GM12878 (cell line): Measurements from ENCODE around the gene GOLPH3. TPM values are rescaled to one million over a fixed set of nuclear protein-coding genes. Genes with fewer than 3 reads are reported as not detected.

Experiments used
- ATAC-seq: fragments of 200-7000 bp; cut with Tn5 transposase; 3 replicates; pipeline ENCODE4 v1.9.1; 2020; ENCODE audit warnings: mild to moderate bottlenecking, moderate library complexity
- BruUV-seq: library from RNA; stranded (reverse); fragments of 400-500 nt; replicated peaks from 2 replicates; lab custom pipeline; 2021; lab: Mats Ljungman, UMichigan
- CTCF ChIA-PET: fragments of 300-600 bp; sonication (Branson Sonifier 250); formaldehyde crosslinking; extraction: SDS; loops from one replicate; lab custom pipeline; 2021; ENCODE audit warnings: inconsistent platforms; lab: Yijun Ruan, JAX
- POLR2A ChIA-PET: fragments of 350-600 bp; formaldehyde crosslinking; extraction: SDS; loops from one replicate; lab custom pipeline; 2021; ENCODE audit warnings: inconsistent platforms; lab: Charles Lee
- RAD21 ChIA-PET: fragments of 300-600 bp; sonication (Branson Sonifier 250); formaldehyde crosslinking; loops from one replicate; lab custom pipeline; 2023; ENCODE audit warnings: antibody characterized with exemption; ENCODE audit not compliant: unreplicated experiment; lab: Charles Lee
- SMC1A ChIA-PET: fragments of 300-600 bp; sonication (Branson Sonifier 250); formaldehyde crosslinking; loops from one replicate; lab custom pipeline; 2023; ENCODE audit not compliant: unreplicated experiment, uncharacterized antibody; lab: Charles Lee
- DNase-seq: peaks from one replicate; pipeline ENCODE4 v3.0.0-alpha.2; 2011; ENCODE audit warnings: low read depth, low spot score
- FAIRE-seq: peaks from 3 replicates; lab custom pipeline; 2011; peaks lifted over from hg19 to GRCh38; lab: Jason Lieb, UNC
- H2AFZ ChIP-seq: 2 replicates; pipeline ENCODE4 v1.6.0; 2011; ENCODE audit warnings: low read depth, low read length, control low read depth; ENCODE audit not compliant: control insufficient read depth
- H3K27ac ChIP-seq: 2 replicates; pipeline ENCODE4 v1.5.1; 2011; ENCODE audit warnings: control low read depth; ENCODE audit not compliant: control insufficient read depth, insufficient read depth
- H3K27me3 ChIP-seq, 2 experiments: replicated peaks in 1 of 2; 2 replicates each; pipeline versions ENCODE4 v1.6.0 to v1.6.1; 2011; ENCODE audit warnings: low read length in 1 of 2; ENCODE audit not compliant: control insufficient read depth in 2 of 2, insufficient read depth in 2 of 2
- H3K36me3 ChIP-seq, 2 experiments: 2 replicates each; pipeline ENCODE4 v1.5.1; 2011; ENCODE audit warnings: low read length in 1 of 2; ENCODE audit not compliant: control insufficient read depth in 2 of 2, insufficient read depth in 2 of 2
- H3K4me1 ChIP-seq: 2 replicates; pipeline ENCODE4 v1.6.1; 2011; ENCODE audit warnings: mild to moderate bottlenecking, low read length, moderate library complexity, mixed read lengths; ENCODE audit not compliant: control insufficient read depth, insufficient read depth
- H3K4me2 ChIP-seq: 2 replicates; pipeline ENCODE4 v1.6.0; 2011; ENCODE audit warnings: control low read depth; ENCODE audit not compliant: control insufficient read depth, insufficient read depth
- H3K4me3 ChIP-seq: fragments of 200-600 bp; sonication (generic); 2 replicates; pipeline ENCODE4 v1.5.1; 2016
- H3K79me2 ChIP-seq: 2 replicates; pipeline ENCODE4 v1.6.0; 2011; ENCODE audit warnings: low read length; ENCODE audit not compliant: control insufficient read depth, insufficient read depth
- H3K9ac ChIP-seq: 2 replicates; pipeline ENCODE4 v1.8.0; 2011; ENCODE audit warnings: low read length, control low read depth, mixed read lengths; ENCODE audit not compliant: control insufficient read depth, insufficient read depth
- H3K9me3 ChIP-seq: replicated peaks from 3 replicates; pipeline ENCODE4 v1.5.1; 2011; ENCODE audit warnings: mild to moderate bottlenecking, low read length; ENCODE audit not compliant: control insufficient read depth, insufficient read depth
- H4K20me1 ChIP-seq: 2 replicates; pipeline ENCODE4 v1.6.0; 2011; ENCODE audit not compliant: control insufficient read depth, insufficient read depth
- ATF7 ChIP-seq: fragments of 450-650 bp; IDR thresholded peaks from 2 replicates; pipeline ENCODE4 v1.6.1; 2016; ENCODE audit warnings: low read depth, mild to moderate bottlenecking
- BACH1 ChIP-seq: fragments of 450-650 bp; IDR thresholded peaks from 2 replicates; pipeline ENCODE4 v1.6.1; 2017; ENCODE audit warnings: mild to moderate bottlenecking, borderline replicate concordance
- CHD4 ChIP-seq: fragments of 200-600 bp; sonication (generic); IDR thresholded peaks from 2 replicates; pipeline ENCODE4 v1.6.1; 2016; ENCODE audit warnings: mild to moderate bottlenecking
- EP300 ChIP-seq, 2 experiments: fragments of 150-350 bp in 1 of 2; IDR thresholded peaks; 2 replicates each; pipeline ENCODE4 v1.6.1; 2011 to 2012; ENCODE audit warnings: low read depth in 2 of 2, low read length in 2 of 2, borderline replicate concordance in 1 of 2, improper control_type of control experiment in 1 of 2, inconsistent platforms in 1 of 2; ENCODE audit not compliant: control insufficient read depth in 1 of 2
- LARP7 ChIP-seq: fragments of 450-650 bp; IDR thresholded peaks from 2 replicates; pipeline ENCODE4 v1.6.1; 2017; ENCODE audit warnings: mild to moderate bottlenecking
- MTA2 ChIP-seq: fragments of 450-650 bp; IDR thresholded peaks from 2 replicates; pipeline ENCODE4 v1.6.1; 2016; ENCODE audit warnings: low read depth, mild to moderate bottlenecking, moderate library complexity
- MXI1 ChIP-seq: fragments of 150-350 bp; IDR thresholded peaks from 2 replicates; pipeline ENCODE4 v1.6.1; 2011; ENCODE audit warnings: low read depth, mild to moderate bottlenecking, inconsistent platforms, low read length, improper control_type of control experiment
- POLR2AphosphoS5 ChIP-seq: IDR thresholded peaks from 2 replicates; pipeline ENCODE4 v1.6.1; 2011; ENCODE audit warnings: mild to moderate bottlenecking, low read length, inconsistent platforms
- SIX5 ChIP-seq: IDR thresholded peaks from 2 replicates; pipeline ENCODE4 v1.6.1; 2011; ENCODE audit warnings: mild to moderate bottlenecking, low read depth, low read length, moderate library complexity; ENCODE audit not compliant: severe bottlenecking
- SREBF1 ChIP-seq: IDR thresholded peaks from 2 replicates; pipeline ENCODE4 v1.6.1; 2012; ENCODE audit warnings: mild to moderate bottlenecking, low read length
- STAT1 ChIP-seq: fragments of 450-650 bp; conservative IDR thresholded peaks from 2 replicates; pipeline ENCODE4 v1.6.1; 2014; ENCODE audit warnings: antibody characterized with exemption, mild to moderate bottlenecking
- TCF7 ChIP-seq: IDR thresholded peaks from 2 replicates; pipeline ENCODE4 v1.6.1; 2014; ENCODE audit warnings: antibody characterized with exemption, borderline replicate concordance
- WGBS: methylation state at CpG from one replicate; pipeline ENCODE4 v1.1.6; 2016; ENCODE audit warnings: low lambda C conversion rate; ENCODE audit not compliant: insufficient replicate concordance, insufficient coverage; ENCODE audit errors: missing lambda C conversion rate; 5-methylcytosine and 5-hydroxymethylcytosine counted together
- in situ Hi-C: fragments of 300-500 bp; cut with MboI; formaldehyde crosslinking; loops from 9 replicates; pipeline ENCODE4 v1.14.3; 2018; ENCODE audit warnings: mixed read lengths
- intact Hi-C: fragments of 100-400 bp; cut with micrococcal nuclease; formaldehyde crosslinking; loops from one replicate; pipeline ENCODE4 v1.14.2; 2022; ENCODE audit not compliant: unreplicated experiment
- polyA plus RNA-seq, 11 experiments: library from polyadenylated mRNA; depleted of rRNA in 4 of 11; unstranded in 6 of 11; stranded (reverse) in 5 of 11; fragments of >200 nt; fragmentation: Nextera tagmentation in 4 of 11; fragmentation: Illumina TruSeq in 1 of 11; extraction: Ambion mirVana in 4 of 11; extraction: Trizol in 1 of 11; gene quantifications; 1 replicate in 1 of 11; 2 replicates in 10 of 11; pipeline versions ENCODE4 v1.2.1 to v1.2.3, GENCODE V29; 2011 to 2016; ENCODE audit warnings: inconsistent platforms in 2 of 11, missing spikeins in 2 of 11, low read depth in 1 of 11
- total RNA-seq, 4 experiments: library from RNA; depleted of rRNA in 3 of 4; stranded (reverse); fragments of >200 nt in 3 of 4; fragmentation: Illumina TruSeq in 1 of 4; extraction: Trizol in 1 of 4; gene quantifications; 2 replicates each; pipeline versions ENCODE4 v1.2.1 to v1.2.3, GENCODE V29; 2013 to 2021
- TF ChIP-seq, protein P1 (sequence below): IDR thresholded peaks from 2 replicates; pipeline ENCODE4 v1.6.1; 2011; ENCODE audit warnings: low read depth, mild to moderate bottlenecking, low read length, moderate library complexity, borderline replicate concordance; ENCODE audit errors: extremely low read depth
- TF ChIP-seq, protein P2 (sequence below): IDR thresholded peaks from 2 replicates; pipeline ENCODE4 v1.6.1; 2011; ENCODE audit warnings: borderline replicate concordance, low read depth, mild to moderate bottlenecking, moderate library complexity, low read length; ENCODE audit not compliant: insufficient read depth, poor library complexity, severe bottlenecking
- TF ChIP-seq, protein P3 (sequence below): IDR thresholded peaks from 2 replicates; pipeline ENCODE4 v1.6.1; 2012; ENCODE audit warnings: improper control_type of control experiment, low read depth, low read length; ENCODE audit not compliant: insufficient replicate concordance
- TF ChIP-seq, protein P4 (sequence below): IDR thresholded peaks from 2 replicates; pipeline ENCODE4 v1.6.1; 2012; ENCODE audit warnings: low read depth, low read length, improper control_type of control experiment

The GOLPH3 gene
- total and polyA plus RNA-seq, 10 of the 15 experiments (the other 5 are each of a cell fraction or from before 2014, with no cell fraction given) = 14.0 to 79.7 (median 43.2) TPM

DNA sequence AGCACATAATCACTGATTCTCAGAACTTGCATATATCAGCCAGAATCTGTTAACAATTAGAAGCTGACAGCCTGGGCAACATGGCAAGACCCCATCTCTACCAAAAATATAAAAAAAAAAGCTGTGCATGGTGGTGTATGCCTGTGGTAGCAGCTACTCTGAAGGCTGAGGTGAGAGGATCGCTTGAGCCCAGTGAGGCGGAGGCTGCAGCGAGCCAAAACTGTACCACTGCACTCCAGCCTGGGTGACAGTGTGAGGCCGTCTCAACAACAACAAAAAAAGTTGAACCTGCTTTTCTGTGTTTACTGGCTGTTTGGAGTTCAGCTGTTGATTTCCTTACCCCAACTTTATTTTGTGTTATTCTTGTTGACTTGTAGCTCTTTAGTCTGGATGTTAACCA is 66.8 kb downstream of the GOLPH3 start (continued):
- TF ChIP-seq ATF7 = no peak
- no peak for TF ChIP-seq MXI1
- TF ChIP-seq SIX5 = no peak
- no peak for TF ChIP-seq POLR2AphosphoS5
- no peak for TF ChIP-seq STAT1
- TF ChIP-seq MTA2 = no peak
- TF ChIP-seq EP300 (IDR thresholded peaks at IDR 0.05; ENCODE audit: borderline replicate concordance in 1 of 2, control insufficient read depth in 1 of 2, low read depth in 2 of 2, low read length in 2 of 2) = no peak
- TF ChIP-seq, protein P1, sequence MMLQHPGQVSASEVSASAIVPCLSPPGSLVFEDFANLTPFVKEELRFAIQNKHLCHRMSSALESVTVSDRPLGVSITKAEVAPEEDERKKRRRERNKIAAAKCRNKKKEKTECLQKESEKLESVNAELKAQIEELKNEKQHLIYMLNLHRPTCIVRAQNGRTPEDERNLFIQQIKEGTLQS = no peak
- TF ChIP-seq, all 136 proteins: peak for 0

DNA sequence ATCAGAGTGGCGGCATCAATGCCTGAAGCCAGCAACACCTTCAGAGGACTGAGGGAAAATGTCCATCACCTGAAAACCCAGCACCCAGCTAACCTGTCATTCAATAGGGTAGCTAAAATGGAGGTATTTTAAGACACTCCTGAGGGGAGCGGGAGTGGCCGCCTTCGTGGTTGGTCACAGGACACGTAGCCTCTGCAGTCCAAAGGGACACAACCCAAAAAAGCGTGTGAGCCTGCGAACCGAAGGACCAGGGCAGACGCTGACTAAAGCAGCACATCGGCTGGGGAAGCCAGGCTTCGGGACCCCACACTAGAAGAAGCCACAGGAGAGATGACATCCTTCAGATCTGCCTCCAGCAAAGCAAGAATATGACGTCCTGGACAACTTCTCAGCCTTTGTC is 70.6 kb downstream of the GOLPH3 start:
- Histone ChIP-seq H3K27ac (no peak overlapping the region), H3K9me3 (no peaks in the 10 kb centered on the region), H3K9ac (no peak overlapping the region), H3K36me3 (peaks cover 7 to 28% of the 10 kb centered on the region in 2 experiments), H3K27me3 (no peaks in the 10 kb centered on the region), H2AFZ (no peak overlapping the region), H3K4me1 (no peaks in the 10 kb centered on the region), H4K20me1 (no peaks in the 10 kb centered on the region), H3K79me2 (no peaks in the 10 kb centered on the region), H3K4me3 (no peak overlapping the region), H3K4me2 (no peak overlapping the region)
- ATAC-seq (no peak), DNase-seq (no peak), FAIRE-seq (no peak)
- BruUV-seq = no TSS peak
- CTCF ChIA-PET = no interaction called here
- 99% methylated on average over 12 of the region's 12 CpGs for WGBS
- intact Hi-C loops (no loop called here), in situ Hi-C loops (no loop called here)
- SMC1A ChIA-PET = no interaction called here
- RAD21 ChIA-PET = no interaction called here
- POLR2A ChIA-PET = no interaction called here
- TF ChIP-seq, protein P2, sequence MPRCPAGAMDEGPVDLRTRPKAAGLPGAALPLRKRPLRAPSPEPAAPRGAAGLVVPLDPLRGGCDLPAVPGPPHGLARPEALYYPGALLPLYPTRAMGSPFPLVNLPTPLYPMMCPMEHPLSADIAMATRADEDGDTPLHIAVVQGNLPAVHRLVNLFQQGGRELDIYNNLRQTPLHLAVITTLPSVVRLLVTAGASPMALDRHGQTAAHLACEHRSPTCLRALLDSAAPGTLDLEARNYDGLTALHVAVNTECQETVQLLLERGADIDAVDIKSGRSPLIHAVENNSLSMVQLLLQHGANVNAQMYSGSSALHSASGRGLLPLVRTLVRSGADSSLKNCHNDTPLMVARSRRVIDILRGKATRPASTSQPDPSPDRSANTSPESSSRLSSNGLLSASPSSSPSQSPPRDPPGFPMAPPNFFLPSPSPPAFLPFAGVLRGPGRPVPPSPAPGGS = no peak
- no peak for TF ChIP-seq BACH1
- no peak for TF ChIP-seq LARP7
- no peak for TF ChIP-seq SREBF1
- TF ChIP-seq, protein P3, sequence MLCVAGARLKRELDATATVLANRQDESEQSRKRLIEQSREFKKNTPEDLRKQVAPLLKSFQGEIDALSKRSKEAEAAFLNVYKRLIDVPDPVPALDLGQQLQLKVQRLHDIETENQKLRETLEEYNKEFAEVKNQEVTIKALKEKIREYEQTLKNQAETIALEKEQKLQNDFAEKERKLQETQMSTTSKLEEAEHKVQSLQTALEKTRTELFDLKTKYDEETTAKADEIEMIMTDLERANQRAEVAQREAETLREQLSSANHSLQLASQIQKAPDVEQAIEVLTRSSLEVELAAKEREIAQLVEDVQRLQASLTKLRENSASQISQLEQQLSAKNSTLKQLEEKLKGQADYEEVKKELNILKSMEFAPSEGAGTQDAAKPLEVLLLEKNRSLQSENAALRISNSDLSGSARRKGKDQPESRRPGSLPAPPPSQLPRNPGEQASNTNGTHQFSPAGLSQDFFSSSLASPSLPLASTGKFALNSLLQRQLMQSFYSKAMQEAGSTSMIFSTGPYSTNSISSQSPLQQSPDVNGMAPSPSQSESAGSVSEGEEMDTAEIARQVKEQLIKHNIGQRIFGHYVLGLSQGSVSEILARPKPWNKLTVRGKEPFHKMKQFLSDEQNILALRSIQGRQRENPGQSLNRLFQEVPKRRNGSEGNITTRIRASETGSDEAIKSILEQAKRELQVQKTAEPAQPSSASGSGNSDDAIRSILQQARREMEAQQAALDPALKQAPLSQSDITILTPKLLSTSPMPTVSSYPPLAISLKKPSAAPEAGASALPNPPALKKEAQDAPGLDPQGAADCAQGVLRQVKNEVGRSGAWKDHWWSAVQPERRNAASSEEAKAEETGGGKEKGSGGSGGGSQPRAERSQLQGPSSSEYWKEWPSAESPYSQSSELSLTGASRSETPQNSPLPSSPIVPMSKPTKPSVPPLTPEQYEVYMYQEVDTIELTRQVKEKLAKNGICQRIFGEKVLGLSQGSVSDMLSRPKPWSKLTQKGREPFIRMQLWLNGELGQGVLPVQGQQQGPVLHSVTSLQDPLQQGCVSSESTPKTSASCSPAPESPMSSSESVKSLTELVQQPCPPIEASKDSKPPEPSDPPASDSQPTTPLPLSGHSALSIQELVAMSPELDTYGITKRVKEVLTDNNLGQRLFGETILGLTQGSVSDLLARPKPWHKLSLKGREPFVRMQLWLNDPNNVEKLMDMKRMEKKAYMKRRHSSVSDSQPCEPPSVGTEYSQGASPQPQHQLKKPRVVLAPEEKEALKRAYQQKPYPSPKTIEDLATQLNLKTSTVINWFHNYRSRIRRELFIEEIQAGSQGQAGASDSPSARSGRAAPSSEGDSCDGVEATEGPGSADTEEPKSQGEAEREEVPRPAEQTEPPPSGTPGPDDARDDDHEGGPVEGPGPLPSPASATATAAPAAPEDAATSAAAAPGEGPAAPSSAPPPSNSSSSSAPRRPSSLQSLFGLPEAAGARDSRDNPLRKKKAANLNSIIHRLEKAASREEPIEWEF = no peak
- no peak for TF ChIP-seq CHD4
- no peak for TF ChIP-seq TCF7
- TF ChIP-seq, protein P4, sequence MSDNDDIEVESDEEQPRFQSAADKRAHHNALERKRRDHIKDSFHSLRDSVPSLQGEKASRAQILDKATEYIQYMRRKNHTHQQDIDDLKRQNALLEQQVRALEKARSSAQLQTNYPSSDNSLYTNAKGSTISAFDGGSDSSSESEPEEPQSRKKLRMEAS = no peak
